ENCODE measurements around the gene IL1RAPL2. TPM values are rescaled to one million over a fixed set of nuclear protein-coding genes. Genes with fewer than 3 reads are reported as not detected.

IL1RAPL2 gene
- total and polyA plus RNA-seq, 2 of the 8 experiments (the other 6 are each of a cell fraction or from before 2014, with no cell fraction given), result 0.20 to 1.3 TPM

- H3K4me1 ChIP-seq (replicated peaks in 1 of 4; ENCODE audit: control insufficient read depth in 3 of 4, insufficient read depth in 4 of 4, low read length in 3 of 4), result no peaks in the 10 kb centered on the region
- H2BK5ac ChIP-seq (ENCODE audit: low read depth, low read length), result no peak overlapping the region
- H3K18ac ChIP-seq (ENCODE audit: extremely low read depth, low read length), result no peak overlapping the region
- H3K4me2 ChIP-seq (ENCODE audit: insufficient read depth in 1 of 2, low read depth in 2 of 2, low read length in 2 of 2), result no peak overlapping the region
- DNase-seq (ENCODE audit: low read depth in 1 of 2, low spot score in 2 of 2) (no peak), FAIRE-seq (no peak)
- no peak overlapping the region for H3K9ac ChIP-seq (replicated peaks in 1 of 4; ENCODE audit: extremely low read depth in 1 of 4, low read depth in 3 of 4, low read length in 3 of 4)
- no peaks in the 10 kb centered on the region for H3K9me3 ChIP-seq (ENCODE audit: insufficient read depth in 2 of 2, low read depth in 1 of 2, low read length in 1 of 2)
- no peak overlapping the region for H3K27ac ChIP-seq (ENCODE audit: low read depth, low read length)
- no peak overlapping the region for H3K23ac ChIP-seq (ENCODE audit: insufficient read length)
- H4K5ac ChIP-seq (ENCODE audit: insufficient read length, low read depth, low read length), result no peak overlapping the region
- H3K36me3 ChIP-seq (ENCODE audit: control insufficient read depth in 2 of 4, insufficient read depth in 4 of 4, low read length in 3 of 4), result no peaks in the 10 kb centered on the region
- no peak overlapping the region for H2BK15ac ChIP-seq (ENCODE audit: low read length)
- no peaks in the 10 kb centered on the region for H4K20me1 ChIP-seq (replicated peaks in 1 of 2; ENCODE audit: control insufficient read depth in 1 of 2, insufficient read depth in 2 of 2, low read length in 2 of 2)
- CTCF ChIA-PET (ENCODE audit: partially characterized antibody), result no interaction called here
- no peak overlapping the region for H2BK20ac ChIP-seq (ENCODE audit: low read length)
- H2AFZ ChIP-seq (ENCODE audit: low read length), result no peak overlapping the region
- no peak overlapping the region for H3K4ac ChIP-seq (replicated peaks; ENCODE audit: insufficient read length, low read depth, low read length)
- POLR2A ChIA-PET (ENCODE audit: partially characterized antibody), result no interaction called here
- no peaks in the 10 kb centered on the region for H3K79me2 ChIP-seq (ENCODE audit: control insufficient read depth in 1 of 2, insufficient read depth in 2 of 2, low read length in 2 of 2)
- H2BK12ac ChIP-seq (ENCODE audit: low read depth, low read length), result no peak overlapping the region
- no peak overlapping the region for H3K4me3 ChIP-seq (ENCODE audit: extremely low read depth in 1 of 4, insufficient read depth in 2 of 4, low read depth in 3 of 4, low read length in 4 of 4)
- no peaks in the 10 kb centered on the region for H3K79me1 ChIP-seq (ENCODE audit: low read depth, low read length)
- no peaks in the 10 kb centered on the region for H3K27me3 ChIP-seq (replicated peaks in 1 of 4; ENCODE audit: control insufficient read depth in 3 of 4, extremely low read depth in 1 of 4, insufficient read depth in 3 of 4, low read length in 3 of 4)
- no peaks in the 10 kb centered on the region for H3K23me2 ChIP-seq (ENCODE audit: low read depth, low read length)
- H2AK5ac ChIP-seq (ENCODE audit: low read depth, low read length), result no peak overlapping the region
- no peak overlapping the region for H3K14ac ChIP-seq (ENCODE audit: insufficient read length)
- no peak overlapping the region for H3K56ac ChIP-seq (replicated peaks; ENCODE audit: insufficient read length, low read depth, low read length)
- no peak overlapping the region for H4K91ac ChIP-seq (replicated peaks; ENCODE audit: insufficient read length, low read length)
- no peak overlapping the region for H2BK120ac ChIP-seq (replicated peaks; ENCODE audit: low read depth, low read length)
- no peak overlapping the region for H4K8ac ChIP-seq (ENCODE audit: extremely low read depth, insufficient read depth, low read length)
- TF ChIP-seq EZH2 (IDR thresholded peaks at IDR 0.05; ENCODE audit: low read depth, low read length, severe bottlenecking) (no peak), POU5F1 (IDR thresholded peaks at IDR 0.05; ENCODE audit: low read depth, low read length) (no peak), EGR1 (IDR thresholded peaks at IDR 0.05; ENCODE audit: borderline replicate concordance, low read depth, low read length) (no peak), BRCA1 (IDR thresholded peaks at IDR 0.05; ENCODE audit: low read depth, low read length) (no peak), USF2 (IDR thresholded peaks at IDR 0.05; ENCODE audit: low read length) (no peak), TAF7 (optimal IDR thresholded peaks at IDR 0.05; ENCODE audit: borderline replicate concordance, low read depth, low read length) (no peak), NANOG (IDR thresholded peaks at IDR 0.05; ENCODE audit: insufficient read depth, low read depth, low read length, poor library complexity, severe bottlenecking) (no peak), EP300 (IDR thresholded peaks at IDR 0.05; ENCODE audit: borderline replicate concordance in 1 of 2, low read depth in 2 of 2, low read length in 2 of 2) (no peak), KDM5A (IDR thresholded peaks at IDR 0.05; ENCODE audit: low read length) (no peak), YY1 (IDR thresholded peaks at IDR 0.05; ENCODE audit: low read depth, low read length) (no peak), NRF1 (IDR thresholded peaks at IDR 0.05; ENCODE audit: low read depth, low read length) (no peak), TAF1 (IDR thresholded peaks at IDR 0.05; ENCODE audit: low read depth, low read length) (no peak), MAFK (IDR thresholded peaks at IDR 0.05; ENCODE audit: low read depth, low read length) (no peak), RAD21 (IDR thresholded peaks at IDR 0.05 in 1 of 2, conservative IDR thresholded peaks at IDR 0.05 in 1 of 2; ENCODE audit: low read depth in 2 of 2, low read length in 2 of 2) (no peak)
Observed at GRCh38 chrX:105711805-105712204, 1145.8 kb downstream of the IL1RAPL2 start.

Measured in H1 (cell line).